B cell (primary cell): ENCODE results near the gene KANK3.

Experiments used
- EZH2 ChIP-seq: IDR thresholded peaks from 2 replicates; pipeline ENCODE4 v1.6.1; 2012; ENCODE audit warnings: borderline replicate concordance, low read depth, mild to moderate bottlenecking, moderate library complexity, low read length; ENCODE audit not compliant: insufficient read depth, poor library complexity, severe bottlenecking
- TF ChIP-seq, protein P1 (sequence below): fragments of 200-600 bp; IDR thresholded peaks from one replicate; pipeline ENCODE4 v1.8.0; 2022; ENCODE audit warnings: antibody characterized with exemption, mild to moderate bottlenecking

DNA sequence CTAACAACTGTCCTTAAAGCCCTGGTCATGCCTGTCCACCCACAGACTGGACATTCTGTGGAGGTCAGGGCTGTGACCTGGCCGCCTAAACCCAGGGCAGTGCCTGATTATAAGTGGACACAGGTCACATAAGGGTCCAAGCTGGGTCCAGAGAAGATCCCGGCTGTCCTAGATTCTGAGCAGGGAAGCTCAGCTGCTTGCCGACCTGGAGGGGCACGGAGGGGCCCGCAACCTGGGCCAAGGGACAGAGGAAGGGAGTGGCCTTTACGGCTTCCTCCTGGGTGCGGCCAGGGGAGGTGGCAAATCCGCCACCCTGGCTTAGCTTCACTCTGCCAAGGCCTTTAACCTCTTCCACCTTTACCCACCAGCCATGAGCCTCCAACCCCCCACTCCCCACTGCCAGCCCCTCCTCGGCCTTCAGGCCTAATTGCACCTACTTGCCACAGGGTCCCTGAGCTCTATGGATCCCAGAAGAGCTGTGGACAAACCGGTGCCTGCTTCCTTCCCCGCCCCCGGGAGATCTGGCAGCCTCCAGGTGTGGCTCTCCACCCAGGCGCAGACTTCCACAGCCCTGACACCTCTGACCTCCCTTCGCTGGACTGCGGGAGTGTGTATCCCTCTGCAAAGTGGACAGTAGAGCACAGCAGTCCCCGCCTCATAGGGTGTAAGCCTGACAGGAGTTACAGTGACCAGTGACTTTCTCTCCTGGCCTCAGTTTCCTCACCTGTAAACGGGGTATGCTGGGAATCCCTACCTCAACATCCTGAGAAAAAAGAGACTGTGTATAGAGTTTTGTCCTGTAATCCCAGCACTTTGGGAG is 36.6 kb downstream of the KANK3 start:
- TF ChIP-seq, protein P1, sequence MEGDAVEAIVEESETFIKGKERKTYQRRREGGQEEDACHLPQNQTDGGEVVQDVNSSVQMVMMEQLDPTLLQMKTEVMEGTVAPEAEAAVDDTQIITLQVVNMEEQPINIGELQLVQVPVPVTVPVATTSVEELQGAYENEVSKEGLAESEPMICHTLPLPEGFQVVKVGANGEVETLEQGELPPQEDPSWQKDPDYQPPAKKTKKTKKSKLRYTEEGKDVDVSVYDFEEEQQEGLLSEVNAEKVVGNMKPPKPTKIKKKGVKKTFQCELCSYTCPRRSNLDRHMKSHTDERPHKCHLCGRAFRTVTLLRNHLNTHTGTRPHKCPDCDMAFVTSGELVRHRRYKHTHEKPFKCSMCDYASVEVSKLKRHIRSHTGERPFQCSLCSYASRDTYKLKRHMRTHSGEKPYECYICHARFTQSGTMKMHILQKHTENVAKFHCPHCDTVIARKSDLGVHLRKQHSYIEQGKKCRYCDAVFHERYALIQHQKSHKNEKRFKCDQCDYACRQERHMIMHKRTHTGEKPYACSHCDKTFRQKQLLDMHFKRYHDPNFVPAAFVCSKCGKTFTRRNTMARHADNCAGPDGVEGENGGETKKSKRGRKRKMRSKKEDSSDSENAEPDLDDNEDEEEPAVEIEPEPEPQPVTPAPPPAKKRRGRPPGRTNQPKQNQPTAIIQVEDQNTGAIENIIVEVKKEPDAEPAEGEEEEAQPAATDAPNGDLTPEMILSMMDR = no peak
- TF ChIP-seq EZH2 = no peak
